Motor neuron (in vitro differentiated cells): Measurements from ENCODE around the gene TRIM17. TPM values are rescaled to one million over a fixed set of nuclear protein-coding genes. Genes with fewer than 3 reads are reported as not detected.

Source experiments
- ATAC-seq, 8 experiments: fragments of 200-7000 bp; cut with Tn5 transposase; replicated peaks in 6 of 8; 2 replicates each; pipeline ENCODE4 v1.8.0; 2021; ENCODE audit warnings: mild to moderate bottlenecking in 8 of 8, moderate library complexity in 8 of 8
- H3K27ac ChIP-seq, 2 donors: fragments of 250-450 bp; sonication (Bioruptor Pico); 2 replicates each; pipeline ENCODE4 v1.9.0; 2021; ENCODE audit warnings: antibody characterized with exemption in 2 of 2, mild to moderate bottlenecking in 2 of 2, moderate library complexity in 1 of 2
- H3K4me1 ChIP-seq, 2 donors: fragments of 250-450 bp; sonication (Bioruptor Pico); replicated peaks in 1 of 2; 2 replicates each; pipeline ENCODE4 v1.6.1; 2021; ENCODE audit warnings: antibody characterized with exemption in 2 of 2, mild to moderate bottlenecking in 2 of 2, moderate library complexity in 1 of 2
- H3K4me3 ChIP-seq, 5 donors: fragments of 250-450 bp; sonication (Bioruptor Pico); 2 replicates each; pipeline ENCODE4 v1.9.0; 2021; ENCODE audit warnings: antibody characterized with exemption in 5 of 5, mild to moderate bottlenecking in 5 of 5, moderate library complexity in 4 of 5
- WGBS, 10 experiments: fragments of 450-650 bp; shearing (Covaris generic); methylation state at CpG; one replicate each; pipeline ENCODE4 v1.0.0; 2022; 5-methylcytosine and 5-hydroxymethylcytosine counted together
- in situ Hi-C, 9 experiments: fragments of 400-800 bp; cut with MboI; loops; one replicate each; pipeline ENCODE4 v1.15.0; 2021; ENCODE audit warnings: low sequenced_read_pairs in 9 of 9, low pct_unique_long_range_greater_than_20kb in 2 of 9; ENCODE audit not compliant: unreplicated experiment in 9 of 9
- total RNA-seq, 8 experiments: library from RNA; unstranded; fragments of 300-600 nt; gene quantifications; 2 replicates each; pipeline versions ENCODE4 v1.2.3 to v1.2.4, GENCODE V29; 2022

Gene TRIM17
- total RNA-seq, 8 experiments from 2014 or later: 0.92 to 171 (median 3.4) TPM

DNA sequence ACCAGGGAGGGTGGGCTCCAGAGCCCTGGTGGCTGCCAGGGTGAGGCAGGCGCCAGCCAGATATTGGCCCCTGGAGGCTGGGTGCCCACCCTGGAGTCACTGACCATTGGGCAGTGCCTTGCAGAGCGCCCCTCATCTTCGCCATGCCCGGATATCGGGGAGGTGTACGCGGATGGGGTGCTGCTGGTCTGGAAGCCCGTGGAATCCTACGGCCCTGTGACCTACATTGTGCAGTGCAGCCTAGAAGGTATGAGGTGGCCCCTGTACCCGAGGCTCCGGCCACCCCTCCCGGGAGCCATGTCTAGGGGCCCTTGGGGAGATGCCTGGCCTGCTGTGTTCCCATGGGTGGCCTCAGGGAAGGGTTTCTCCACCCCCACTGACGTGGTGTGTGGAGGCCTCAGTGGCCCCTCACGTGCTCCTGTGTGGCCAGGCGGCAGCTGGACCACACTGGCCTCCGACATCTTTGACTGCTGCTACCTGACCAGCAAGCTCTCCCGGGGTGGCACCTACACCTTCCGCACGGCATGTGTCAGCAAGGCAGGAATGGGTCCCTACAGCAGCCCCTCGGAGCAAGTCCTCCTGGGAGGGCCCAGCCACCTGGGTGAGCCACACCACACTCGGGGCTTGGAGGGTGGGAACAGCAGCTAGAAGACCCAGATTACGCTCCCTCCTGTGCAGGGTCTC is 40.9 kb downstream of the TRIM17 start:
- no peak overlapping the region for H3K27ac ChIP-seq
- WGBS, 10 experiments: 80 to 100% (median 92%) methylated on average over 1 to 9 of the region's 22 CpGs; no CpG with 5 or more reads in 5 of the 10 experiments
- in situ Hi-C loops: no loop called here

DNA sequence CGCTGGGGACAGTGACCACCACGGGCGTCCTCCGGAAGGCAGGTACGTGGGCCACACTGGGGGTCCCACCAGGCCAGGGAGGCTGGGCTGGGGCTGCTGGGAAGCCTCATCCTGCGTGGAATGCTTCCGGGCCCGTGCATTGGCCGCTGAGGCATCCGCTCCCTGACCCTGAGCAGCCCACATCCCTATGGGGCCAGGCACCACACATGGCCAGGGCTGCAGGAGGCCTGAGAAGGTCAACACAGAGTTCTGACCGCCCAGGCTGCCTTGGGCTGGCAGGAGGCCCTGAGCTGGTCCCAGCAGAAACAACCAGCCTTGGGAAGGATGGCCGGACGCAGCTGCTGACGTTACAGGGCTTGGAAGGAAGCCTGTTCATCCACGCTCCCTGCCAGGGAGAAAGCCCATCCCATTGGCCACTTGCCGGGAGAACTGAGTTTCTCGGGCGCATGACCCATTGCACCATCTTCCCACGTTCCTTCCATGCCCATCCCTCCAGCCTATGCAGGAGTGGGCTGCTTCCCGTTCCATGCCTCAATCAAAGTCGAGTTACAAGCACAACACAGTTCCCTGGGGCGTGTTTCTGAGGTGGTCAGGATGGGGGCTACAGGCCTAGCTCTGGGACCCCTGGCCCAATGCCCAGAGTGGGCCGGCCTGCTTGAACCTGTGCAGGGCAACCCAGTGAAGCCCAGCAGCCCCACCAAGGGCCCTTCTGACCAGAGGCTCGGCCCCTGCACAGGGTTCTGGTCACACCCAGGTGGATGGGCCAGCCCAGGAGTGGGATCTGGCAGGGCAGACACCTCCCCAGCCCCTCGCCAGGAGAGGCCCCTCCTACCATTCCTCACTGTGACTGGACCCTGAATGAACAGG is 41.7 kb downstream of the TRIM17 start:
- H3K27ac ChIP-seq: no peak overlapping the region
- ATAC-seq: peak in 2 of 8 experiments; percentile 13 to 35
- in situ Hi-C loops: no loop called here
- no peak overlapping the region for H3K4me3 ChIP-seq
- 4 to 100% (median 80%) methylated on average over 1 to 12 of the region's 25 CpGs; no CpG with 5 or more reads in 4 of the 10 experiments for WGBS, 10 experiments
- H3K4me1 ChIP-seq: peaks cover 0 to 11% of the 10 kb centered on the region in 2 donors

More for the DNA sequence above, 40.9 kb downstream of the TRIM17 start:
- no peak for ATAC-seq
- peaks cover 0 to 11% of the 10 kb centered on the region in 2 donors for H3K4me1 ChIP-seq
- no peak overlapping the region for H3K4me3 ChIP-seq

DNA sequence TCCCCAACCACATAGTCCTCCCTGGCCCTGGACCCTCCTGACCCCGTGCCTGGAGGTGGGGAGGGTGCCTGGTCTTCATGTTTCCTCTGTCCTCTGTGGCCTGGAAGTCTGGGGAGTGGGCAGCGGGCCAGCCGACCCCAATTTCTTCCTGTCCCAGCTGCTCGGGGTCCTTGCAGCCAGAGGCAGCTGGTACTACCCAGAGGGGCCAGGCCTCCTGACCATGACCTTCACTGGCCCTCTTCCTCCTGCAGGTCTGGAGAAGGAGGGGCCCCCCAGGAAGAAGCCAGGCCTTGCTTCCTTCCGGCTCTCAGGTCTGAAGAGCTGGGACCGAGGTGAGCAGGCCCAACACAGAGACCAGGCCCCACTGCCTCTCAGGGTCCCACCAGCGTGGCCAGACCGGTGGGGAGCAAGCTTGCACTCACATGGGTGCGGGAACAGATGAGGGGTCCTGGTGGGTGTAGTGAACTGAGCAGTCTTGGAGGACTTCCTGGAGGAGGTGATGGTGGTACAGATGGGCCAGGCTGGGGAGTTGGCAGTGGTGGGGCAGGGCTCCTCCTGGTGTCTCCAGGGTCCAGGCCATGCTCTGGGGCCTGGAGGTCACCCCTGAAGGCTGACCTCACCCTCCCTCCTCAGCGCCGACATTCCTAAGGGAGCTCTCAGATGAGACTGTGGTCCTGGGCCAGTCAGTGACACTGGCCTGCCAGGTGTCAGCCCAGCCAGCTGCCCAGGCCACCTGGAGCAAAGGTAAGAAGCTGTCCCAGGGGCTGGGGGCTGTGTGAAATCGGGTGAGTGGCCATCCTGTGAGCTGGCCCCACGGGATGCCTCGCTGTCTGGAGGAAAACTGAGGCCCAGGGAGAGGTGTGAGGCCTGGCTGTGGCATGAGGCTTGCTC is 42.7 kb downstream of the TRIM17 start:
- Histone ChIP-seq H3K4me3 (no peak overlapping the region), H3K4me1 (peaks cover 0 to 4% of the 10 kb centered on the region in 2 donors), H3K27ac (no peak overlapping the region)
- WGBS, 10 experiments: 65 to 100% (median 82%) methylated on average over 1 to 7 of the region's 14 CpGs; no CpG with 5 or more reads in 5 of the 10 experiments
- in situ Hi-C loops: no loop called here
- ATAC-seq: no peak

DNA sequence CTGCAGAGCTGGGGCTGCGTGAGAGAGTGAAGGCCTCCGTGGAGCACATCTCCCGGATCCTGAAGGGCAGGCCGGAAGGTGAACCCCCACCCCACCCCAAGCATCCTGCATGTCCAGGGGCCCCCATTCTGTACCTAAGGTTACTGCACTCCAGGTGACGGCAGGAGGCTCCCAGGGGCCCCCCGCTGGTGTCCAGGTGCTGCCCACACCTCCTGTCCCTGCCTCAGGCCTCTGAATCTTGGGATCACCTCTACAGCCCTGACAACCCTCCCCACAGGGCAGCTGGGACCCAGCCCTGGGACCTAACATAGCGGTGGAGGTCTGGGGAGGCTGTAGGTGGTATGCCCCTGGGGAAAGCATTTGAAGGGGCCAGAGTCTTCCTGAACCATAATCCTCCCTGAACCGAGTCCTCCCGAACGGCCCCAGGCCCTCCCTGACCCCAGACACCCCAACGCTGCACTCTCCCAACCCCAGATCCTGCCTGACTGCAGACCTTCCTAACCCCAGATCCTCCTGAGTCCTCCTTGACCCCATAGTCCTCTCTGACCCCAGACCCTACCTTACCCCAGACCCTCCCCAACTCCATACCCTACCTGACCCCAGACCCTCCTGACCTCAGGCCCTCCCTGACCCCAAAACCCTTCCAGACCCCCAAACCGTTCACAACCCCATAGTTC is 43.5 kb downstream of the TRIM17 start:
- in situ Hi-C loops: no loop called here
- ATAC-seq: no peak
- peaks cover 0 to 5% of the 10 kb centered on the region in 2 donors for H3K4me1 ChIP-seq
- H3K27ac ChIP-seq: no peak overlapping the region
- WGBS, 10 experiments: 84% methylated on average over 4 of the region's 12 CpGs; no CpG with 5 or more reads in 9 of the 10 experiments
- no peak overlapping the region for H3K4me3 ChIP-seq

DNA sequence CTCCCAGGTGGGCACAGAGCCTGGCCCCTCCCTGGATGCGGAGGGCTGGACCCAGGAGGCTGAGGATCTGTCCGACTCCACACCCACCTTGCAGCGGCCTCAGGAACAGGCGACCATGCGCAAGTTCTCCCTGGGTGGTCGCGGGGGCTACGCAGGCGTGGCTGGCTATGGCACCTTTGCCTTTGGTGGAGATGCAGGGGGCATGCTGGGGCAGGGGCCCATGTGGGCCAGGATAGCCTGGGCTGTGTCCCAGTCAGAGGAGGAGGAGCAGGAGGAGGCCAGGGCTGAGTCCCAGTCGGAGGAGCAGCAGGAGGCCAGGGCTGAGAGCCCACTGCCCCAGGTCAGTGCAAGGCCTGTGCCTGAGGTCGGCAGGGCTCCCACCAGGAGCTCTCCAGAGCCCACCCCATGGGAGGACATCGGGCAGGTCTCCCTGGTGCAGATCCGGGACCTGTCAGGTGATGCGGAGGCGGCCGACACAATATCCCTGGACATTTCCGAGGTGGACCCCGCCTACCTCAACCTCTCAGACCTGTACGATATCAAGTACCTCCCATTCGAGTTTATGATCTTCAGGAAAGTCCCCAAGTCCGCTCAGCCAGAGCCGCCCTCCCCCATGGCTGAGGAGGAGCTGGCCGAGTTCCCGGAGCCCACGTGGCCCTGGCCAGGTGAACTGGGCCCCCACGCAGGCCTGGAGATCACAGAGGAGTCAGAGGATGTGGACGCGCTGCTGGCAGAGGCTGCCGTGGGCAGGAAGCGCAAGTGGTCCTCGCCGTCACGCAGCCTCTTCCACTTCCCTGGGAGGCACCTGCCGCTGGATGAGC is 44.3 kb downstream of the TRIM17 start:
- no peak for ATAC-seq
- WGBS, 10 experiments: 20 to 93% (median 91%) methylated on average over 2 to 16 of the region's 34 CpGs; no CpG with 5 or more reads in 7 of the 10 experiments
- Histone ChIP-seq H3K27ac (no peak overlapping the region), H3K4me1 (peaks cover 0 to 9% of the 10 kb centered on the region in 2 donors), H3K4me3 (no peak overlapping the region)
- in situ Hi-C loops: no loop called here

DNA sequence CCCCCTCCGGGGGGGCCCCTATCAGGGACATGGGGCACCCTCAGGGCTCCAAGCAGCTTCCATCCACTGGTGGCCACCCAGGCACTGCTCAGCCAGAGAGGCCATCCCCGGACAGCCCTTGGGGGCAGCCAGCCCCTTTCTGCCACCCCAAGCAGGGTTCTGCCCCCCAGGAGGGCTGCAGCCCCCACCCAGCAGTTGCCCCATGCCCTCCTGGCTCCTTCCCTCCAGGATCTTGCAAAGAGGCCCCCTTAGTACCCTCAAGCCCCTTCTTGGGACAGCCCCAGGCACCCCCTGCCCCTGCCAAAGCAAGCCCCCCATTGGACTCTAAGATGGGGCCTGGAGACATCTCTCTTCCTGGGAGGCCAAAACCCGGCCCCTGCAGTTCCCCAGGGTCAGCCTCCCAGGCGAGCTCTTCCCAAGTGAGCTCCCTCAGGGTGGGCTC is 44.9 kb downstream of the TRIM17 start:
- Histone ChIP-seq H3K27ac (no peak overlapping the region), H3K4me1 (peaks cover 0 to 9% of the 10 kb centered on the region in 2 donors), H3K4me3 (no peak overlapping the region)
- WGBS, 10 experiments: 100% methylated on average over 1 of the region's 4 CpGs; no CpG with 5 or more reads in 9 of the 10 experiments
- ATAC-seq: no peak
- in situ Hi-C loops: no loop called here

DNA sequence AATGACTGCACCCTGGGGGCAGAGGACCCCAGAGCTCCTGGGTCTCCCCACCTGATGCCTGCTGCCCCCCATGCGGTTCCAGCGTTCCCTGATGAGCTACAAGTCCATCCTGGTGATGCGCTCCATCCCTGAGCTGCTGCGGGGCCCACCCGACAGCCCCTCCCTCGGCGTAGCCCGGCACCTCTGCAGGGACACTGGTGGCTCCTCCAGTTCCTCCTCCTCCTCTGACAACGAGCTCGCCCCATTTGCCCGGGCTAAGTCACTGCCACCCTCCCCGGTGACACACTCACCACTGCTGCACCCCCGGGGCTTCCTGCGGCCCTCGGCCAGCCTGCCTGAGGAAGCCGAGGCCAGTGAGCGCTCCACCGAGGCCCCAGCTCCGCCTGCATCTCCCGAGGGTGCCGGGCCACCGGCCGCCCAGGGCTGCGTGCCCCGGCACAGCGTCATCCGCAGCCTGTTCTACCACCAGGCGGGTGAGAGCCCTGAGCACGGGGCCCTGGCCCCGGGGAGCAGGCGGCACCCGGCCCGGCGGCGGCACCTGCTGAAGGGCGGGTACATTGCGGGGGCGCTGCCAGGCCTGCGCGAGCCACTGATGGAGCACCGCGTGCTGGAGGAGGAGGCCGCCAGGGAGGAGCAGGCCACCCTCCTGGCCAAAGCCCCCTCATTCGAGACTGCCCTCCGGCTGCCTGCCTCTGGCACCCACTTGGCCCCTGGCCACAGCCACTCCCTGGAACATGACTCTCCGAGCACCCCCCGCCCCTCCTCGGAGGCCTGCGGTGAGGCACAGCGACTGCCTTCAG is 45.5 kb downstream of the TRIM17 start:
- Histone ChIP-seq H3K27ac (no peak overlapping the region), H3K4me3 (no peak overlapping the region), H3K4me1 (peaks cover 0 to 9% of the 10 kb centered on the region in 2 donors)
- no peak for ATAC-seq
- in situ Hi-C loops: no loop called here
- WGBS, 10 experiments: 70 to 88% (median 87%) methylated on average over 4 to 20 of the region's 50 CpGs; no CpG with 5 or more reads in 7 of the 10 experiments

DNA sequence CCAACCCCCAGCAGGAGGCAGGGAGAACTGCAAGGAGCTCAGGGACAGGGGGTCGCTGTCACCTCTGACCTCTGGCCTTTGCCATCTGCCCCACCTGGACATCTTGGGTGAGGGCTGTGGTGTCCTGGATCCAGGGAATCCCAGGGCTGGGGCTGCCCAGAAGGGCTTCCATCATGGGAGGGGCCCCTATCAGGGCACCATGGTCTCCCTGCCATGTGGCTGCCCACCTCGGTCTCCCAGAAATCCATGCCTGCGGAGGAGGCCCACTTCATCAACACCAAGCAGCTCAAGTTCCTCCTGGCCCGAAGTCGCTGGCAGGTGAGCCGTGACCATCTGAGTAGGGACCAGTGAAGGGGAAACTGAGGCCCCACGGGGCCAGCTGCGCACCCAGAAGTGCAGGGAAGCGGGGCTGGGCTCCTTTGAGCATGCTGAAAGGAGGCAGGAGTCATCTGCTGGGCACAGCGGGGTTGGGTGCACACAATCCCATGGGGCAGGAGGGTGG is 46.2 kb downstream of the TRIM17 start:
- no peak overlapping the region for H3K27ac ChIP-seq
- in situ Hi-C loops: no loop called here
- no peak for ATAC-seq

DNA sequence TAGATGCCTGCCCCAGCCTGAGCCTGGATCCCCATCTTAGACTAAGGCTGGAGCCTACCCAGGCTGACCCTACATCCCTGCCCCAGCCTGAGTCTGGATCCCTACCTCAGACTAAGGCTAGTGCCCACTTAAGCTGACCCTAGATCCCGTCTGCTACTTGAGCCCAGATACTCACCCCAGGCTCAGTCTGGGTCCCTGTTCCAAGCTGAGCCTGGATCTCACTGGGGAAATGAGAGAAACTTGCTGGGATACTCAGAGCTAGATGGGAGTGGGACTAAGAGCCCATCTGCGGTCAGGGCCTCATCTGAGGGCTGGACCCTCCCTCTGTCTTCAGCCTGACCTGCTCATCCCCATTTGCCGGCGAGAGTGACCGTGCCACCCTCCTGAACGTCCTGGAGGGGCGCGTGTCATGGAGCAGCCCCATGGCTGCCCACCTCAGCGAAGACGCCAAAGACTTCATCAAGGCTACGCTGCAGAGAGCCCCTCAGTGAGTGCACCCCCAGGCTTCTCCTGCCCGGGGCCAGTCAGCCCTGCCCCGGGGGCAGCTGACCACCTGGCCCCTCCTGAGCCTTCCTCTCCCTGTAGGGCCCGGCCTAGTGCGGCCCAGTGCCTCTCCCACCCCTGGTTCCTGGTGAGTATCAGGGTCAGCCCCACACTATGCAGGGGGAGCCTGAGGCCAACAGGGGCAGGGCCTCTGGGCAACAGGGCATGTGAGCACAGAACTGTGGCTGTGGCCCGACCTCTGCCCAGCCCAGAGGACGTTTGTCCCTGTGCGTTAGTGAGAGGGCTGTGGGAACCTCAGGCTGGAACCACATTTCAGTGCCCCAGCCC is 46.8 kb downstream of the TRIM17 start:
- Histone ChIP-seq H3K4me1 (peaks cover 0 to 9% of the 10 kb centered on the region in 2 donors), H3K4me3 (no peak overlapping the region), H3K27ac (no peak overlapping the region)
- ATAC-seq: no peak
- in situ Hi-C loops: no loop called here
- 65 to 100% (median 80%) methylated on average over 1 to 11 of the region's 18 CpGs; no CpG with 5 or more reads in 3 of the 10 experiments for WGBS, 10 experiments

More for the DNA sequence above, 46.2 kb downstream of the TRIM17 start:
- Histone ChIP-seq H3K4me1 (peaks cover 0 to 9% of the 10 kb centered on the region in 2 donors), H3K4me3 (no peak overlapping the region)
- 90 to 100% (median 96%) methylated on average over 1 to 4 of the region's 10 CpGs; no CpG with 5 or more reads in 5 of the 10 experiments for WGBS, 10 experiments
